Neural cell (in vitro differentiated cells): ENCODE data around the gene IRF3. TPM values are rescaled to one million over a fixed set of nuclear protein-coding genes. Genes with fewer than 3 reads are reported as not detected.

Experiments used
- H2AFZ ChIP-seq: fragments of 200-600, 300-800 bp; sonication (generic), shearing (Covaris generic); 2 replicates; pipeline ENCODE4 v1.6.0; 2014; ENCODE audit warnings: low read depth, mild to moderate bottlenecking, antibody characterized with exemption, low read length, moderate library complexity
- H3F3A ChIP-seq: fragments of 200-600 bp; shearing (Covaris generic); 2 replicates; pipeline ENCODE4 v1.6.1; 2016; ENCODE audit warnings: mild to moderate bottlenecking, moderate library complexity, mixed read lengths, antibody characterized with exemption, low read length; ENCODE audit not compliant: insufficient read depth, poor library complexity, severe bottlenecking
- H3K27ac ChIP-seq: fragments of 200-600, 300-800 bp; sonication (generic), shearing (Covaris generic); 2 replicates; pipeline ENCODE4 v1.5.1; 2014; ENCODE audit warnings: mild to moderate bottlenecking, low read length, moderate library complexity
- H3K27me3 ChIP-seq: fragments of 300-800, 200-600 bp; sonication (generic), shearing (Covaris generic); 2 replicates; pipeline ENCODE4 v1.6.0; 2014; ENCODE audit warnings: mild to moderate bottlenecking, low read depth, low read length, moderate library complexity; ENCODE audit not compliant: insufficient read depth
- H3K36me3 ChIP-seq: fragments of 300-800, 200-600 bp; sonication (generic), shearing (Covaris generic); 2 replicates; pipeline ENCODE4 v1.5.1; 2014; ENCODE audit warnings: mild to moderate bottlenecking, antibody characterized with exemption, low read length, moderate library complexity; ENCODE audit not compliant: insufficient read depth
- H3K4me2 ChIP-seq: fragments of 300-800, 200-600 bp; sonication (generic), shearing (Covaris generic); 2 replicates; pipeline ENCODE4 v1.6.0; 2014; ENCODE audit warnings: mild to moderate bottlenecking, low read length
- H3K4me3 ChIP-seq: fragments of 300-800, 200-600 bp; sonication (generic), shearing (Covaris generic); 2 replicates; pipeline ENCODE4 v1.5.1; 2014; ENCODE audit warnings: mild to moderate bottlenecking, low read length, moderate library complexity
- H3K79me2 ChIP-seq: fragments of 200-600 bp; shearing (Covaris generic); replicated peaks from 2 replicates; pipeline ENCODE4 v1.6.0; 2014; ENCODE audit warnings: mild to moderate bottlenecking, low read length, moderate library complexity; ENCODE audit not compliant: insufficient read depth
- H3K9ac ChIP-seq: fragments of 300-800, 200-600 bp; sonication (generic), shearing (Covaris generic); 2 replicates; pipeline ENCODE4 v1.6.1; 2016; ENCODE audit warnings: mild to moderate bottlenecking, low read length, mixed read lengths
- H3K9me2 ChIP-seq: fragments of 200-600 bp; shearing (Covaris generic); 2 replicates; pipeline ENCODE4 v1.6.1; 2016; ENCODE audit warnings: mild to moderate bottlenecking, low read length, mixed read lengths; ENCODE audit not compliant: insufficient read depth
- H3K9me3 ChIP-seq: fragments of 200-600, 300-800 bp; sonication (generic), shearing (Covaris generic); 2 replicates; pipeline ENCODE4 v1.6.1; 2016; ENCODE audit warnings: mild to moderate bottlenecking, mixed run types, low read length, moderate library complexity, mixed read lengths
- H4K20me1 ChIP-seq: fragments of 200-600 bp; shearing (Covaris generic); 2 replicates; pipeline ENCODE4 v1.6.1; 2016; ENCODE audit warnings: mild to moderate bottlenecking, mixed run types; ENCODE audit not compliant: insufficient read depth
- EP300 ChIP-seq: fragments of 450-650 bp; conservative IDR thresholded peaks from 2 replicates; pipeline ENCODE4 v1.6.1; 2014; ENCODE audit warnings: antibody characterized with exemption, mild to moderate bottlenecking, moderate library complexity; ENCODE audit not compliant: poor library complexity, severe bottlenecking
- MXI1 ChIP-seq: fragments of 450-650 bp; conservative IDR thresholded peaks from 2 replicates; pipeline ENCODE4 v1.6.1; 2014; ENCODE audit warnings: antibody characterized with exemption, mild to moderate bottlenecking; ENCODE audit not compliant: poor library complexity, severe bottlenecking
- RAD21 ChIP-seq: fragments of 450-650 bp; conservative IDR thresholded peaks from 2 replicates; pipeline ENCODE4 v1.6.1; 2014; ENCODE audit warnings: antibody characterized with exemption, mild to moderate bottlenecking, moderate library complexity
- SMC3 ChIP-seq: fragments of 450-650 bp; conservative IDR thresholded peaks from 2 replicates; pipeline ENCODE4 v1.6.1; 2014; ENCODE audit warnings: antibody characterized with exemption, mild to moderate bottlenecking, moderate library complexity; ENCODE audit not compliant: poor library complexity
- polyA plus RNA-seq: library from polyadenylated mRNA; depleted of rRNA; stranded (reverse); fragments of >200 nt; gene quantifications from 2 replicates; pipeline ENCODE4 v1.2.3, GENCODE V29; 2014
- TF ChIP-seq, protein P1 (sequence below): fragments of 450-650 bp; IDR thresholded peaks from 2 replicates; pipeline ENCODE4 v1.5.1; 2014; ENCODE audit warnings: antibody characterized with exemption, mild to moderate bottlenecking, moderate library complexity; ENCODE audit not compliant: poor library complexity, severe bottlenecking
- TF ChIP-seq, protein P2 (sequence below): IDR thresholded peaks from 2 replicates; pipeline ENCODE4 v1.6.1; 2012; ENCODE audit warnings: borderline replicate concordance

IRF3 gene
- polyA plus RNA-seq, 1 donor from 2014 or later = 39.4 TPM

DNA sequence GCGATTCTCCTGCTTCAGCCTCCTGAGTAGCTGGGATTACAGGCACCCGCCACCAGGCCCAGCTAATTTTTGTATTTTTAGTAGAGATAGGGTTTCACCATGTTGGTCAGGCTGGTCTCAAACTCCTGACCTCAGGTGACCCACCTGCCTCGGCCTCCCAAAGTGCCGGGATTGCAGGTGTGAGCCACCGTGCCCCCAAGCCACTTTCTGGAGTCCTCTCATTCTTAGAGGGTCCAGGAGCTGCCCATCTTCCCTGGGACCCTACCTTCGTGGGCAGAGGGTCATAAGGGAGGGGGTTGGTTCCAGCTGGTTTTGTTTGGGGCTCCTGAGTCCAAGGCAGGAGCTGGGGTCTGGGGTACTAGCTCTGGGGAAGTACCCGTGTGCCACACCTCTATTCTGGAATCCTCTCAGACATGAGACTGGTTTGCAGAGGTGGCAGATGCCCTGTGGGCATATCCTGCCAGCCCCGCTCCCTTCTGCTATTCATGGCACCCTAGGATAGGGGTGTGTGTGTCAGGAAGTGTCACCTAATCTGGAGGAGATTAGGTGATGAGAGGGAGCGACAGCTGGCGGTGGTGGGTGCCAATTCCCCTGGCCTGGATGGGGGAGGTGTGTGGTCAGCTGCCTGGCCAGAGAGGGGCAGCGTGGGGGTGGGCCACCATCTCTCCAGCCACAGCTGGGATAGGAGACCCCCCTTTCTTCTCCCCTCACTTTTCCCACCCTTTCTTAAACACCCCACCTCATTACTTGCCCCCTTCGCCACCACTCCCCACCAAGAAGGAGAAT, 13.5 kb upstream of the IRF3 start:
- H3K9ac ChIP-seq = peak overlapping the region; percentile 68

DNA sequence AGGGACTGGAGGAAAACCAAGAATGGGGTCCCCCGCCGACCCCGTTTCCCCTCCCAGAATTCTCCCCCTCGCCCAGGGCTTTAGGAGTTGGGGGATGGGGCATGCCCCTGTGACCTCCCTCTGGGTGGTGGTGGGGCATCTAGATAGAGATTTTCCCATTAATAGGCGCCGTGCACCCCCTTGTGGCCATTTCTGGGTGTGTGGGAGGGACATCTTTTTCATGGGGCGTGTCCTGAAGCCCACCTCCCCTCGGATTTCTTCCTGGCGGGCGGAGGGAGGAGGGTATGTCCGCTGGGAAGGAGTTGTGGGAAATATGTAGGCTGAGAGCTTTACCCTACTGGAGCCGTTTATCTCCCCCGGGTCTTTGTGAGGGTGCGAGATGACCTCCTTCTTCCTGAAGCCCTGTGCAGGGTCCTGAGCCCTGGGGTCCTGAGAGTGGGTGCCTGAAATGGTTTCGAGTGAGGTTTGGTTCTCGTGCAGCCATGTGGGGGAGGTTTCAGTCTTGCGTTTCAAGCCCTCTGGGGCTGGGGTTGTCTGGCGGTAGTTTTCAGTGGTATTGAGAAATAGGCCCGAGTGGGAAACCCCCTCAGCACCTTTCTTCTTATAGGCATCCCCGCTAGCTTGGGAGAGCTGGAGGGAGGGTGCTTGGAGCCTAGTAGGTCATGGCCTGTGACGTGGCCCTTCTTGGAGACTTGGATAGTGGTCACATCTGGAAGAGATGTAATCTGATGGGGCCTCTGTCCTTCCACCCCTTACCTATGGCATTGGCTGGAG, 12.4 kb upstream of the IRF3 start:
- Histone ChIP-seq H3K4me3 (peak overlapping the region; percentile 100), H2AFZ (no peak overlapping the region), H3K27me3 (no peaks in the 10 kb centered on the region), H3K36me3 (no peaks in the 10 kb centered on the region), H3K9me2 (no peaks in the 10 kb centered on the region), H3F3A (peaks cover 3% of the 10 kb centered on the region), H4K20me1 (no peaks in the 10 kb centered on the region), H3K4me2 (peak overlapping the region; percentile 88), H3K79me2 (peaks cover 35% of the 10 kb centered on the region), H3K9me3 (no peaks in the 10 kb centered on the region), H3K9ac (peak overlapping the region; percentile 98), H3K27ac (peak overlapping the region; percentile 97)
- TF ChIP-seq, protein P1, sequence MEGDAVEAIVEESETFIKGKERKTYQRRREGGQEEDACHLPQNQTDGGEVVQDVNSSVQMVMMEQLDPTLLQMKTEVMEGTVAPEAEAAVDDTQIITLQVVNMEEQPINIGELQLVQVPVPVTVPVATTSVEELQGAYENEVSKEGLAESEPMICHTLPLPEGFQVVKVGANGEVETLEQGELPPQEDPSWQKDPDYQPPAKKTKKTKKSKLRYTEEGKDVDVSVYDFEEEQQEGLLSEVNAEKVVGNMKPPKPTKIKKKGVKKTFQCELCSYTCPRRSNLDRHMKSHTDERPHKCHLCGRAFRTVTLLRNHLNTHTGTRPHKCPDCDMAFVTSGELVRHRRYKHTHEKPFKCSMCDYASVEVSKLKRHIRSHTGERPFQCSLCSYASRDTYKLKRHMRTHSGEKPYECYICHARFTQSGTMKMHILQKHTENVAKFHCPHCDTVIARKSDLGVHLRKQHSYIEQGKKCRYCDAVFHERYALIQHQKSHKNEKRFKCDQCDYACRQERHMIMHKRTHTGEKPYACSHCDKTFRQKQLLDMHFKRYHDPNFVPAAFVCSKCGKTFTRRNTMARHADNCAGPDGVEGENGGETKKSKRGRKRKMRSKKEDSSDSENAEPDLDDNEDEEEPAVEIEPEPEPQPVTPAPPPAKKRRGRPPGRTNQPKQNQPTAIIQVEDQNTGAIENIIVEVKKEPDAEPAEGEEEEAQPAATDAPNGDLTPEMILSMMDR = peak; percentile 89
- TF ChIP-seq EP300 = peak; percentile 34
- peak; percentile 68 for TF ChIP-seq SMC3
- no peak for TF ChIP-seq MXI1
- TF ChIP-seq RAD21 = peak; percentile 78

More for the DNA sequence above, 13.5 kb upstream of the IRF3 start:
- H3K9me2 ChIP-seq = no peaks in the 10 kb centered on the region
- no peak for TF ChIP-seq MXI1
- no peak for TF ChIP-seq RAD21
- TF ChIP-seq, protein P2, sequence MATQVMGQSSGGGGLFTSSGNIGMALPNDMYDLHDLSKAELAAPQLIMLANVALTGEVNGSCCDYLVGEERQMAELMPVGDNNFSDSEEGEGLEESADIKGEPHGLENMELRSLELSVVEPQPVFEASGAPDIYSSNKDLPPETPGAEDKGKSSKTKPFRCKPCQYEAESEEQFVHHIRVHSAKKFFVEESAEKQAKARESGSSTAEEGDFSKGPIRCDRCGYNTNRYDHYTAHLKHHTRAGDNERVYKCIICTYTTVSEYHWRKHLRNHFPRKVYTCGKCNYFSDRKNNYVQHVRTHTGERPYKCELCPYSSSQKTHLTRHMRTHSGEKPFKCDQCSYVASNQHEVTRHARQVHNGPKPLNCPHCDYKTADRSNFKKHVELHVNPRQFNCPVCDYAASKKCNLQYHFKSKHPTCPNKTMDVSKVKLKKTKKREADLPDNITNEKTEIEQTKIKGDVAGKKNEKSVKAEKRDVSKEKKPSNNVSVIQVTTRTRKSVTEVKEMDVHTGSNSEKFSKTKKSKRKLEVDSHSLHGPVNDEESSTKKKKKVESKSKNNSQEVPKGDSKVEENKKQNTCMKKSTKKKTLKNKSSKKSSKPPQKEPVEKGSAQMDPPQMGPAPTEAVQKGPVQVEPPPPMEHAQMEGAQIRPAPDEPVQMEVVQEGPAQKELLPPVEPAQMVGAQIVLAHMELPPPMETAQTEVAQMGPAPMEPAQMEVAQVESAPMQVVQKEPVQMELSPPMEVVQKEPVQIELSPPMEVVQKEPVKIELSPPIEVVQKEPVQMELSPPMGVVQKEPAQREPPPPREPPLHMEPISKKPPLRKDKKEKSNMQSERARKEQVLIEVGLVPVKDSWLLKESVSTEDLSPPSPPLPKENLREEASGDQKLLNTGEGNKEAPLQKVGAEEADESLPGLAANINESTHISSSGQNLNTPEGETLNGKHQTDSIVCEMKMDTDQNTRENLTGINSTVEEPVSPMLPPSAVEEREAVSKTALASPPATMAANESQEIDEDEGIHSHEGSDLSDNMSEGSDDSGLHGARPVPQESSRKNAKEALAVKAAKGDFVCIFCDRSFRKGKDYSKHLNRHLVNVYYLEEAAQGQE = no peak
- no peak for TF ChIP-seq EP300
- H2AFZ ChIP-seq = no peak overlapping the region
- H3K36me3 ChIP-seq = no peaks in the 10 kb centered on the region
- H4K20me1 ChIP-seq = no peaks in the 10 kb centered on the region
- no peaks in the 10 kb centered on the region for H3K27me3 ChIP-seq
- H3K27ac ChIP-seq = peak overlapping the region; percentile 91
- H3K4me2 ChIP-seq = no peak overlapping the region
- peaks cover 35% of the 10 kb centered on the region for H3K79me2 ChIP-seq
- no peaks in the 10 kb centered on the region for H3K9me3 ChIP-seq
- peaks cover 3% of the 10 kb centered on the region for H3F3A ChIP-seq
- peak overlapping the region; percentile 100 for H3K4me3 ChIP-seq
